ENCODE measurements around the gene ACTN3. TPM values are rescaled to one million over a fixed set of nuclear protein-coding genes. Genes with fewer than 3 reads are reported as not detected.

The ACTN3 gene
- polyA plus RNA-seq, 1 donor from 2014 or later, result not detected

GRCh38 chr11:66612458-66612857 is 65.8 kb downstream of the ACTN3 start:
- Histone ChIP-seq H3K4me2 (ENCODE audit: low read length) (no peak overlapping the region), H3K4me3 (ENCODE audit: low read length) (no peak overlapping the region), H3K79me2 (replicated peaks; ENCODE audit: insufficient read depth, low read length) (peaks cover 4% of the 10 kb centered on the region), H4K20me1 (ENCODE audit: insufficient read depth) (peaks cover 6% of the 10 kb centered on the region), H3K27me3 (ENCODE audit: insufficient read depth, low read depth, low read length) (no peaks in the 10 kb centered on the region), H3K27ac (ENCODE audit: low read length) (no peak overlapping the region), H3K9ac (ENCODE audit: low read length) (no peak overlapping the region), H3F3A (ENCODE audit: insufficient read depth, low read length, poor library complexity, severe bottlenecking) (no peaks in the 10 kb centered on the region), H3K9me2 (ENCODE audit: insufficient read depth, low read length) (no peaks in the 10 kb centered on the region), H3K9me3 (ENCODE audit: low read length) (no peaks in the 10 kb centered on the region), H2AFZ (ENCODE audit: low read depth, low read length) (no peak overlapping the region), H3K36me3 (ENCODE audit: insufficient read depth, low read length) (no peaks in the 10 kb centered on the region)
- TF ChIP-seq SMC3 (conservative IDR thresholded peaks at IDR 0.05; ENCODE audit: poor library complexity), result no peak

Other genes starting within 250 kb of the ACTN3 start
- gene CD248, start 229.9 kb upstream of the ACTN3 start, polyA plus RNA-seq, result not detected in 2 replicates
- 1.4 and 4.2 TPM in 2 replicates for gene RIN1, start 210.5 kb upstream of the ACTN3 start, polyA plus RNA-seq
- 78.3 and 108 TPM in 2 replicates for gene BRMS1, start 201.8 kb upstream of the ACTN3 start, polyA plus RNA-seq
- 162 TPM in 2 replicates for gene B4GAT1, start 199.3 kb upstream of the ACTN3 start, polyA plus RNA-seq
- 1.7 and 2.2 TPM in 2 replicates for gene SLC29A2, start 175.1 kb upstream of the ACTN3 start, polyA plus RNA-seq
- 6.7 and 10.6 TPM in 2 replicates for gene NPAS4, start 125.9 kb upstream of the ACTN3 start, polyA plus RNA-seq
- gene MRPL11, start 108.1 kb upstream of the ACTN3 start, polyA plus RNA-seq, result 50.9 and 54.3 TPM in 2 replicates
- 13.3 and 16.2 TPM in 2 replicates for gene PELI3, start 80.0 kb upstream of the ACTN3 start, polyA plus RNA-seq
- gene DPP3, start 66.5 kb upstream of the ACTN3 start, polyA plus RNA-seq, result 56.2 and 71.7 TPM in 2 replicates
- 55.1 and 69.5 TPM in 2 replicates for gene BBS1, start 36.3 kb upstream of the ACTN3 start, polyA plus RNA-seq
- 14.9 and 15.9 TPM in 2 replicates for gene ZDHHC24, start 855 bp upstream of the ACTN3 start, polyA plus RNA-seq
- gene CTSF, start 21.7 kb downstream of the ACTN3 start, polyA plus RNA-seq, result 2.7 and 4.2 TPM in 2 replicates
- gene CCDC87, start 46.2 kb downstream of the ACTN3 start, polyA plus RNA-seq, result 0.48 TPM in 1 of 2 replicates, not detected in the other
- 40.8 and 71.6 TPM in 2 replicates for gene CCS, start 46.3 kb downstream of the ACTN3 start, polyA plus RNA-seq
- gene RBM14, start 69.7 kb downstream of the ACTN3 start, polyA plus RNA-seq, result 43.0 and 44.8 TPM in 2 replicates
- gene RBM4, start 91.8 kb downstream of the ACTN3 start, polyA plus RNA-seq, result 456 and 510 TPM in 2 replicates
- gene RBM4B, start 131.0 kb downstream of the ACTN3 start, polyA plus RNA-seq, result 197 and 212 TPM in 2 replicates
- 159 and 219 TPM in 2 replicates for gene SPTBN2, start 182.3 kb downstream of the ACTN3 start, polyA plus RNA-seq

Measured in neural cell (in vitro differentiated cells).